DLD1 (cell line): Measurements from ENCODE around the gene TRIP13.
"Not testable (repeated sequence)": the region's sequence is repeated elsewhere in the genome, so short reads cannot be mapped to it uniquely, and the experiment has no call there.

ENCODE experiments used
- in situ Hi-C: cut with HindIII; loops from 2 replicates; pipeline ENCODE4 v1.10.0; 2017; ENCODE audit warnings: low sequenced_read_pairs

The TRIP13 gene

GRCh38 chr5:892394-893136 lies at the start of gene TRIP13, which contains the start of gene BRD9:
TRIP13 (plus strand) TSS chr5:892884; CDS start chr5:892999, 115 bp downstream.
BRD9 (minus strand) TSS chr5:892801; CDS start chr5:892657, 144 bp downstream.
- in situ Hi-C loops, result no loop called here

GRCh38 chr5:843371-843770 lies 49.3 kb upstream of the TRIP13 start:
- in situ Hi-C loops, result not testable (repeated sequence)

GRCh38 chr5:843926-844325 lies 48.8 kb upstream of the TRIP13 start:
- in situ Hi-C loops, result not testable (repeated sequence)

GRCh38 chr5:844426-844825 lies 48.3 kb upstream of the TRIP13 start:
- in situ Hi-C loops, result not testable (repeated sequence)

GRCh38 chr5:845031-845675 lies 47.5 kb upstream of the TRIP13 start:
- in situ Hi-C loops, result not testable (repeated sequence)

GRCh38 chr5:845676-846601 lies 46.7 kb upstream of the TRIP13 start:
- in situ Hi-C loops, result not testable (repeated sequence)

- in situ Hi-C loops, result not testable (repeated sequence)
Measured at GRCh38 chr5:846602-847091, 46.0 kb upstream of the TRIP13 start.

- in situ Hi-C loops, result not testable (repeated sequence)
Measured at GRCh38 chr5:847212-847611, 45.5 kb upstream of the TRIP13 start.

- in situ Hi-C loops, result not testable (repeated sequence)
Measured at GRCh38 chr5:847736-848135, 44.9 kb upstream of the TRIP13 start.

- in situ Hi-C loops, result no loop called here
Measured at GRCh38 chr5:848671-849111, 44.0 kb upstream of the TRIP13 start.

- in situ Hi-C loops, result no loop called here
Measured at GRCh38 chr5:849651-850301, 42.9 kb upstream of the TRIP13 start.

- in situ Hi-C loops, result no loop called here
Measured at GRCh38 chr5:850511-851006, 42.1 kb upstream of the TRIP13 start, which contains the start of gene ZDHHC11. ZDHHC11 (minus strand) TSS chr5:850986; CDS start chr5:850602, 384 bp downstream.

GRCh38 chr5:851076-851475 lies 41.6 kb upstream of the TRIP13 start:
- in situ Hi-C loops, result no loop called here

GRCh38 chr5:851553-851952 lies 41.1 kb upstream of the TRIP13 start:
- in situ Hi-C loops, result no loop called here

- in situ Hi-C loops, result no loop called here
Measured at GRCh38 chr5:852018-852417, 40.7 kb upstream of the TRIP13 start.

GRCh38 chr5:852431-853401 lies 40.0 kb upstream of the TRIP13 start:
- in situ Hi-C loops, result no loop called here

GRCh38 chr5:853416-854090 lies 39.1 kb upstream of the TRIP13 start:
- in situ Hi-C loops, result not testable (repeated sequence)

GRCh38 chr5:854217-854616 lies 38.5 kb upstream of the TRIP13 start:
- in situ Hi-C loops, result no loop called here
